Activated naive CD8-positive, alpha-beta T cell treated with anti-CD3 and anti-CD28 coated beads, Interleukin-2, amount 10 ng/mL, durations not matched to agents 7 days and 5 days (primary cell): ENCODE data around the gene GAS5. TPM values are rescaled to one million over a fixed set of nuclear protein-coding genes. Genes with fewer than 3 reads are reported as not detected.

ENCODE experiments used
- ATAC-seq: fragments of 150-1000 bp; cut with Tn5 transposase; one replicate; pipeline ENCODE4 v1.10.0; 2021; ENCODE audit warnings: low read depth, moderate library complexity
- POLR2A ChIA-PET: fragments of 350-600 bp; sonication (Branson Sonifier 250); formaldehyde crosslinking; loops from one replicate; lab custom pipeline; 2021; ENCODE audit warnings: antibody characterized with exemption; lab: Charles Lee
- DNase-seq: peaks from one replicate; pipeline ENCODE4 v3.0.0; 2021
- H3K27ac Mint-ChIP-seq: one replicate; pipeline ENCODE4 v1.8.0; 2022; ENCODE audit warnings: mild to moderate bottlenecking, mixed read lengths
- H3K27me3 Mint-ChIP-seq: one replicate; pipeline ENCODE4 v1.8.0; 2022; ENCODE audit warnings: mild to moderate bottlenecking, moderate library complexity, mixed read lengths
- H3K36me3 Mint-ChIP-seq: one replicate; pipeline ENCODE4 v1.8.0; 2021; ENCODE audit warnings: mild to moderate bottlenecking, mixed read lengths
- H3K4me1 Mint-ChIP-seq: one replicate; pipeline ENCODE4 v1.8.0; 2021; ENCODE audit warnings: mixed read lengths
- H3K4me3 Mint-ChIP-seq: one replicate; pipeline ENCODE4 v1.8.0; 2022; ENCODE audit warnings: mild to moderate bottlenecking, moderate library complexity, mixed read lengths
- H3K9me3 Mint-ChIP-seq: one replicate; pipeline ENCODE4 v1.8.0; 2021; ENCODE audit warnings: mixed read lengths
- total RNA-seq, 2 experiments: library from RNA; stranded (reverse); gene quantifications; one replicate each; pipeline ENCODE4 v1.2.3, GENCODE V29; 2021

GAS5 gene
- 100 to 1,000 TPM; 421 to 434 TPM for total RNA-seq

DNA sequence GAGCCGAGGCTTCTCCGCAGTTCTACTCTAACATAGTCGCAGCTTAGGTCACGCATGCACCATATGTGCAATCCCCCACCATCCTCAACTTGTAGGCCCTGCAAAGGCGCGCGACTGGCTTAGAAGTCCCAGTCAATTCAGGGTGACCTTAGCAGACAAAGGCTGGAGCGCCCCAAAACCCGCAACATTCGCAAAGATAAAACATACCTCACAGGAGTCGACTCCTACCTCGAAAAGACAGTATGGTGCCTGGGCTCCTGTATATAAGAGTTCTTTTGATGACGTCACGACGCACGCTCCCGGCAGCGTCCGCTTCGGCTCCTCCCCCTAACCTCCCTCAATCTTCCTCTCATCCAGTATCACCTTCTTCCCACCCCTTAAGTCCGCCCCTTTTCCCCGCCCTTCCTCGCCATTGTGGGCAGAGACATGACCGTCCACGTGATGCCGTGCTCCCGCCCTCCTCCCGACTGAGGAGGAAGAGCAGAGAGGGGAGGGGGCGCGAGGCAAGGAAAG lies at the start of gene GAS5:
Gene GAS5, minus strand, starts transcription at position 237 of the 513 bp plus-strand sequence.
- peak; percentile 79 for ATAC-seq
- H3K36me3 Mint-ChIP-seq = peaks cover 52% of the 10 kb centered on the region
- peak; percentile 95 for DNase-seq
- no peaks in the 10 kb centered on the region for H3K27me3 Mint-ChIP-seq
- H3K9me3 Mint-ChIP-seq = no peaks in the 10 kb centered on the region
- POLR2A ChIA-PET = interaction anchor here (0.6 to 2.3 kb wide), 18 partner anchors 10 to 1335 kb away, joined by 3 to 33 read pairs (median 4); partner anchors contain the start of genes CENPL, DARS2, KLHL20 and PRDX6
- H3K4me3 Mint-ChIP-seq = peak within 1 kb of the TSS; percentile 97
- H3K4me1 Mint-ChIP-seq = peaks cover 57% of the 10 kb centered on the region
- H3K27ac Mint-ChIP-seq = peak within 1 kb of the TSS; percentile 95

DNA sequence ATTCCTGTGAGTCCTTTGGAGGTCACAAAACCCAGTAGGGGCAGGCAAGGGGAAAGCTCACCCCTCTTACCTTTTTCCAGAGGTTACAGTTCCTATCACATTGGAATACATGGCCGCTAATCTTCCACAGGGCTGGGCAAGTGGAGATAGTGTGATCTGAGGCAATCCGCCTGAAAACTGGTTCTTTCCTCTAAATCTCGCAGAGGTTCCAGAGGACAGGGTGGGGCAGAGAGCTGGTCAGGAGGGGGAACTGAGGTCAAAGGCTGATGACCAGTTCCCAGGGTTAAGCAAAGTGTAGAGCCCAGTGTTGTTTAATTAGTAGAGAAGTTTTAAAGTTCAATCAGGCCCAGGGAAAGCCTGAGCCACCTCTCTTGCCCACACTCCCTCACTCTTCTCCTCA lies 49.4 kb upstream of the GAS5 start, which contains the start of gene SERPINC1:
Gene SERPINC1, minus strand, starts transcription at position 179 of the 400 bp plus-strand sequence. Its CDS starts 68 bp downstream, at position 111.
- Mint-ChIP-seq H3K9me3 (peaks cover 3% of the 10 kb centered on the region), H3K27me3 (peaks cover 7% of the 10 kb centered on the region), H3K36me3 (no peaks in the 10 kb centered on the region), H3K4me3 (no peak within 1 kb of the TSS), H3K27ac (no peak within 1 kb of the TSS), H3K4me1 (no peaks in the 10 kb centered on the region)
- ATAC-seq (no peak), DNase-seq (no peak)
- POLR2A ChIA-PET = no interaction called here

DNA sequence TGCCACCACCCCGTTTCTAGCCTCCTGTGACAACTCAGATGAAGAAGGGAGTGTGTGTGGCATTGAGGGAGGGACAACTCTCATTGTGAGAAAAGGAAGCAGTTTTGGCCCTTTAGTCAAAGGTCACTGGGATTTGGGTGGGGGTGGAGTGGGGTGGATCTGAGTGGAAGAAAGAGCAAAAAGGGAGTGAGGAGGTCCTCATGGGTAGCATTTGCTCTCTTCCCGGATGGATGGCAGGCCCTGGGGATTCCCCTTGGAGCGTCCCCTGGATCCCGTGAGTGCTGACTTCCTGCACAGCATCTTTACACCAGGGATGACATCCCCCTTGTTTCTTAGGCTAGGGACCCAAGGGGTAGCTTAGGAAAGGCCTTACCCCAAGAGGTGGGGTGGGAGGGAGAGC lies 48.9 kb upstream of the GAS5 start:
- H3K27ac Mint-ChIP-seq = no peak overlapping the region
- DNase-seq = no peak
- H3K9me3 Mint-ChIP-seq = peaks cover 3% of the 10 kb centered on the region
- H3K27me3 Mint-ChIP-seq = peaks cover 11% of the 10 kb centered on the region
- POLR2A ChIA-PET = no interaction called here
- ATAC-seq = no peak
- no peaks in the 10 kb centered on the region for H3K4me1 Mint-ChIP-seq
- H3K36me3 Mint-ChIP-seq = no peaks in the 10 kb centered on the region
- no peak overlapping the region for H3K4me3 Mint-ChIP-seq

DNA sequence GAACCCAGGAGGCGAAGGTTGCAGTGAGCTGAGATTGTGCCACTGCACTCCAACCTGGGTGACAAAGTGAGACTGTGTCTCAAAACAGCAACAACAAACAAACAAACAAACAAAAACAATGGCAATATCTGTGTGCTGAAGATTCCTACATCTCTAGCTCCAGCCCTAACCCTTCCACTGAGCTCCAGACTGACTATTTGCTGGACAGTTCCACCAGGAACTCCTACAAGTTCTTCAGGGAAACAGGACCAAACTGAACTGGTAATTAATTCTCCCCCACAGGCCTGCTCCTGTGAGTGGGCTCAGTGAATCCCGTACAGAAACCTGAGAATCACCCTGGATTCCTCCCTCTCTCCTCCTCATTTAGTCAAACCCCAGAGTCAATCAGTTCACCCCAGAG lies 47.8 kb upstream of the GAS5 start:
- no peak overlapping the region for H3K4me3 Mint-ChIP-seq
- no peaks in the 10 kb centered on the region for H3K4me1 Mint-ChIP-seq
- peaks cover 3% of the 10 kb centered on the region for H3K9me3 Mint-ChIP-seq
- POLR2A ChIA-PET = no interaction called here
- H3K27ac Mint-ChIP-seq = no peak overlapping the region
- no peak for ATAC-seq
- no peak for DNase-seq
- H3K27me3 Mint-ChIP-seq = peaks cover 11% of the 10 kb centered on the region
- H3K36me3 Mint-ChIP-seq = no peaks in the 10 kb centered on the region

DNA sequence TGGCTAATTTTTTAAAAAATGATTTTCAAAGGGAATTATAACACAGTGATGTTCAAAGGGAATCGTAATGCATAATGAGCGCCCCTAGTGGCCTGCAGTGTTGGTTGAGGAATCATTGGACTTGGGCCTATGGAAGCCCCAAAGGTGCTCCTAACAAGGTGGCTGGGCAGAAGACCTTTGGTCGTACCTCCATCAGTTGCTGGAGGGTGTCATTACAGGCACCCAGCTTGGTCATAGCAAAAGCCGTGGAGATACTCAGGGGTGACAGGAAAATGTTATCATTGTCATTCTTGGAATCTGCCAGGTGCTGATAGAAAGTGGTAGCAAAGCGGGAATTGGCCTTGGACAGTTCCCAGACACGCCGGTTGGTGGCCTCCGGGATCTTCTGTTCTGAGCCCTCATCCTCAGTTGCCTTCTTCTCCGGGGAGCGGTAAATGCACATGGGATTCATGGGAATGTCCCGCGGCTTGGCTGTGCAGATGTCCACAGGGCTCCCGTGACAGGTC lies 46.6 kb upstream of the GAS5 start:
- ATAC-seq (no peak), DNase-seq (no peak)
- Mint-ChIP-seq H3K36me3 (no peaks in the 10 kb centered on the region), H3K27me3 (peaks cover 9% of the 10 kb centered on the region), H3K4me3 (no peak overlapping the region), H3K4me1 (no peaks in the 10 kb centered on the region), H3K9me3 (peaks cover 3% of the 10 kb centered on the region), H3K27ac (no peak overlapping the region)
- POLR2A ChIA-PET = no interaction called here

DNA sequence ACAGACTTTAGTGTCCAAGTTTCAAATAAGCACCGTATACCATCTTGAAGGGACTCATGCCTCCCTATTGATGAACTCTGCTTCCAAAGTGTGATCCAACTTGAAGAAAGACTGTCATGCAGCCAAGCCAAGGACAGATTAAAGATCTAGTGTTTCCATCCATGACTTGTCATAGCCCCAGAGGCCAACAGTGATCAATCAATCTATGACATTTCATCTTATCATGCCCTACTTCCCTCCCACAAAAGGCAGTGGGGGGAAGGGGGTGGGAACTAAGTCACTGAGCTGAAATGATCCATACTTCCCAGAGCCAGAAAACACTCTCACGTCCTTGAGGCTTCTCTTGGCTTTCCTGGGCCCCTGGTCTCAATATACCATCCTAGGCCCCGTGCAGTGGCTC lies 45.3 kb upstream of the GAS5 start:
- POLR2A ChIA-PET = interaction anchor here (0.6 kb wide), 1 partner anchor 263 kb away, joined by 6 read pairs; no protein-coding TSS in a partner anchor
- H3K4me1 Mint-ChIP-seq = no peaks in the 10 kb centered on the region

DNA sequence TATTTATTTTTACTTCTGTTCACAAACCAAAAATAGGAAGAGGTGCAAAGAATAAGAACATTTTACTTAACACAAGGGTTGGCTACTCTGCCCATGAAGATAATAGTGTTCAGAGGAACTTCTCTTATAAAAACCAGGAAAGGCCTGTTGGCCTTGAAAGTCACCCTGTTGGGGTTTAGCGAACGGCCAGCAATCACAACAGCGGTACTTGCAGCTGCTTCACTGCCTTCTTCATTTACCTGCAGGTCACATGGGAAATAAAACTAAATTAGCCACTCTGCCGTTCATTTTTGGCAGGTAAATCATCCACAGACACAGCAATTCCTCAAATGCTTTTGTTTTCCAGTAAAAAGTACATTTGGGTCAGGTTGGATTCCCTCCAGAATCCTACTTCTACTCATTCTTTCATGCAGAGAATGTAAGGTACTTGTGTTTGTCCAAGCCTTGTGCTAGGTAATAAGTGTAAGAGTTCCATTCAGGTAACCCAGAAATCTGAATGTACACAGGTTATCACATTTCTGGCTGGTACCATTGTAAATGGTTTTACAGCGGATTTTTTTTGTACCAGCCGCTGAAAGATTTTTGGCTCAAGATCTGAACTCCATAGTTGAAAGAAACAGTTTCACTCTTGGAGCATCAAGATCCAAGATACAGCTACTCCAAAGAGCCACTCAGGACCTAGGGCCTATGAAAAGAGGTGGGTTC lies 36.2 kb upstream of the GAS5 start:
- POLR2A ChIA-PET = no interaction called here
- Mint-ChIP-seq H3K27me3 (no peaks in the 10 kb centered on the region), H3K9me3 (peaks cover 2% of the 10 kb centered on the region), H3K4me3 (no peak overlapping the region), H3K27ac (no peak overlapping the region), H3K36me3 (no peaks in the 10 kb centered on the region), H3K4me1 (no peaks in the 10 kb centered on the region)
- ATAC-seq (no peak), DNase-seq (no peak)

More for the DNA sequence above, 45.3 kb upstream of the GAS5 start:
- Mint-ChIP-seq H3K9me3 (peaks cover 5% of the 10 kb centered on the region), H3K27ac (no peak overlapping the region), H3K36me3 (no peaks in the 10 kb centered on the region), H3K4me3 (no peak overlapping the region), H3K27me3 (peaks cover 9% of the 10 kb centered on the region)
- DNase-seq = no peak
- no peak for ATAC-seq

DNA sequence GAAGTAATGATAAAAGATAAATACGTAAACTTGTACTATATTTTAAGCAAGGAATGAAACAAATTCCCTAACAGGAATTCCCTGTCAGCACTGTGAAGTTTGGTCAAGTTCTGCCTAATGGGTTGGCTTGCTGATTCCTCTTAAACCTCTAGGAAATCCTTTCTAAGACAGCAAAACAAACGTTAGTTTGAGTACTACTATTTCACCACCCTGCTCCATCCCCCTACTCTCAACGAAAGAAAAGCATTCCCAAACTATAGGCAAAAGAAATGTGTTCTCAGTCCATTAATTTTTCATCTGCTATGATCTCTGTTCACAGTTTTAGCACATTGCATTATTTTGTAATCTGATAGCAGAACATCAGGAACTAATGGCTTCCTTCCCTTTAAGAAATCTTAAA lies 33.2 kb upstream of the GAS5 start:
- H3K36me3 Mint-ChIP-seq = peaks cover 5% of the 10 kb centered on the region
- no peak for ATAC-seq
- H3K4me1 Mint-ChIP-seq = no peaks in the 10 kb centered on the region
- POLR2A ChIA-PET = no interaction called here
- H3K9me3 Mint-ChIP-seq = peaks cover 2% of the 10 kb centered on the region
- no peak overlapping the region for H3K27ac Mint-ChIP-seq
- no peaks in the 10 kb centered on the region for H3K27me3 Mint-ChIP-seq
- no peak overlapping the region for H3K4me3 Mint-ChIP-seq
- DNase-seq = no peak

DNA sequence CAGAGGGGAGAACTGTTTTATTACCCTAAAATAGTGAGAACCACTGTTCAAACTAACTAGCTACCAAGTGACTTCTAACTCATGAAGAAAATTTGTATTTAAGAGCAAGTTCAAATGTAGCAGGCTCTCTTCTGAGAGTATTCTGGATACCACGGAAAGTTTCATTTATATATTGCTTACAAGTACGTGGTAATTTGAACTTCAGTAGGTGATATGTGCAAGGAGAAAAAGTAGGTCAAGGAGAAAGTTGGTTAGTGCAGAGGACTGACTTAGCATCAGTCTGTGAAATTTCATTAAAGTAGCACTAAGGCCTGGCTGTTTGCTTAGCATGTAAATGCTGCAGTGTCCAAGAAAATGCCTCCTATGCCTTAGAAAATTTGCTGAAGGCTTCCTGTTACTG lies 32.6 kb upstream of the GAS5 start:
- DNase-seq = no peak
- Mint-ChIP-seq H3K4me3 (no peak overlapping the region), H3K36me3 (peaks cover 8% of the 10 kb centered on the region), H3K27me3 (no peaks in the 10 kb centered on the region), H3K9me3 (no peaks in the 10 kb centered on the region), H3K27ac (no peak overlapping the region), H3K4me1 (no peaks in the 10 kb centered on the region)
- POLR2A ChIA-PET = no interaction called here
- ATAC-seq = no peak

DNA sequence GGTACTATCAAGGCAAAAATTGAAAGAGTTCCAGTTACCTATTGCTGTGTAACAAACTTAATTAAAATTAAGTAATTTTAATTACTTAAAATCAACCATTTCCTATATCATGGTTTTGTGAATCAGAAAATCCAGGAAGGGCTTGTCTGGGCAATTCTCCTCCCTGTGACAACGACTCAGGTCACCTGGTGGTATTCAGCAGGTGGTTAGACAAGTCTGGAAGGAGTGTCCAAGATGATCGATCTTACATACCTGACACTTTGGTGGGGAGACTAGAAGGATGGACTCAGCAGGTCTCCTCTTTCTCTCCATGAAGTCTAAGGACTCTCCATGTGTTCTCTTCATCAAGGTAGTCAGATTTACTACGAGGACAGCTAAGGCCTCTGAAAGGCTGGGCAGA lies 26.4 kb upstream of the GAS5 start:
- POLR2A ChIA-PET = no interaction called here
- Mint-ChIP-seq H3K36me3 (peaks cover 31% of the 10 kb centered on the region), H3K27me3 (no peaks in the 10 kb centered on the region), H3K27ac (no peak overlapping the region), H3K9me3 (no peaks in the 10 kb centered on the region), H3K4me3 (no peak overlapping the region), H3K4me1 (no peaks in the 10 kb centered on the region)
- no peak for DNase-seq
- no peak for ATAC-seq

DNA sequence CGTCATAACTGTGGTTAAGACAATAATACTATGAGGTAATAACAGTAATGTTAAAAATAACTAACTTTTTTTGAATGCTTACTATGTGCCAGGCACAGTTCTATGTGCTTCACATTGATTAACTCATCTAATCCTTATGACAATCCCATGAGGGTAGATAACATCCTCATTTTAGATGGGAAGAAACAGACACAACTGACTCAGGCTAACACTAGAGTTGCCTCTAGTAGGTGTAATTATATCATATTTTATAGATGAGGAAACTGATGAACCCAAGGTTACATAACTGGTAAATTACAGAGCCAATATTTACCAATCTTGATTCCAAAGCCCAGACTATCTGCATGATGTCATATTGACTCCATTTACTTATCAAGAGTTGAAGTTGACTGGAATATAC lies 25.8 kb upstream of the GAS5 start:
- no peak for DNase-seq
- Mint-ChIP-seq H3K36me3 (peaks cover 33% of the 10 kb centered on the region), H3K4me3 (no peak overlapping the region), H3K27ac (no peak overlapping the region), H3K9me3 (no peaks in the 10 kb centered on the region), H3K27me3 (no peaks in the 10 kb centered on the region), H3K4me1 (no peaks in the 10 kb centered on the region)
- ATAC-seq = no peak
- POLR2A ChIA-PET = no interaction called here

DNA sequence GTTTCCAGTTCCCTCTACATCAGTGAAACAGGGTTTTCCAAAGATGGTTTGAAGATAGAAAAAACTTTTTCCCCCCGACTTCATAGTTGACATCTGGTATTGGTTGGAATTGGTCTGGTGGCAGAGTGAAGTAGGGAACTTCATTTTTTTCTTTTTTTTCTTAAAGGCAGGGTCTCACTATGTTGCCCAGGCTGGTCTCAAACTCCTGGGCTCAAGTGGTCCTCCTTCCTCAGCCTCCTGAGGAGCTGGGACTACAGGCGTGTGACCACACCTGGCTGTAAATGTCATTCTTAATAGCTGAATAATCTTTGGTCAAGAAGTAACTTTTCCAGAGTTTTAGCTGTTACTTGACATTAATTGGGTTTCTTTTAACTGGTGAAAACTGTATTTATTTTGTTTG lies 22.1 kb upstream of the GAS5 start:
- no peaks in the 10 kb centered on the region for H3K9me3 Mint-ChIP-seq
- peaks cover 7% of the 10 kb centered on the region for H3K4me1 Mint-ChIP-seq
- H3K27me3 Mint-ChIP-seq = no peaks in the 10 kb centered on the region

DNA sequence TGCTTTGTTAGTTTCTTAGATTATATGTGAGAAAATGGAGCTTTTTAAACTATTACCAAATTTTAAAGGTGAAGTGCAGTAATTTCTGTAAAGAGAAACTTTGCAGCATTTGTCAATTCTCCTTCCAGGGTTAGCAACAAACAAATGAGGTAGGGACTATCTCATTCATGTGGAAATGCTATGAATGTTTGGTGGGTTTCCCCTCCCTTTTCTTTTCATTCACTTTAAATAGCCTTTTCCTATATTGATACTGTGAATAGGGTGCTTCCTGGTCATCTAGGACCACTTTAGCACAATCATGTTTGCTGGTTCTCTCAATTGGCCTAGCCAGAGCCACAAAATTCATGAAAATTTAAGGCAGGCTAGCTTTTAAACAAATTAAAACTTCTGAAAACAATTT lies 21.0 kb upstream of the GAS5 start:
- no peak overlapping the region for H3K4me3 Mint-ChIP-seq
- ATAC-seq (no peak), DNase-seq (no peak)
- H3K27ac Mint-ChIP-seq = no peak overlapping the region
- H3K9me3 Mint-ChIP-seq = no peaks in the 10 kb centered on the region
- H3K4me1 Mint-ChIP-seq = peaks cover 7% of the 10 kb centered on the region
- POLR2A ChIA-PET = no interaction called here
- H3K27me3 Mint-ChIP-seq = no peaks in the 10 kb centered on the region
- peaks cover 38% of the 10 kb centered on the region for H3K36me3 Mint-ChIP-seq

More for the DNA sequence above, 22.1 kb upstream of the GAS5 start:
- peaks cover 45% of the 10 kb centered on the region for H3K36me3 Mint-ChIP-seq
- H3K4me3 Mint-ChIP-seq = no peak overlapping the region
- ATAC-seq (no peak), DNase-seq (no peak)
- POLR2A ChIA-PET = no interaction called here
- H3K27ac Mint-ChIP-seq = no peak overlapping the region

DNA sequence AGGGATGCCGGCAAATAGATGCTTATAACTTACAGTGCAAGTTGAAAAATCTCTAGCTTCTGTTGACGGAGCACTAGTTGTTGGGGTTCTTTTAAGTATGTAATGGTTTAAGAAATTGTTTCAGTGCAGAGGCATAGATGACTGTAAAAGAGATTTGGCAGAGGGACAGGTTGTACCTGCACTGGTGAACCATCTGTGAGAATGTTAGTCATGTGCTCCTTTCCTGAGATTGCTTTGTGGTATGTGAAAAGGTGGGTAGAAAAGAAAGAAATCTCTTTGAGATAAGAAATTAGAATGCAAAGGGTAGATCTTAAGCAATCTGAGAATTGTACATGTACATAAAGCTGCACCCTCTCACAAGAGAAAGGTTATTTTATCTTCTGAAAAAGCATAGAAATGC lies 19.8 kb upstream of the GAS5 start:
- POLR2A ChIA-PET = no interaction called here
- H3K9me3 Mint-ChIP-seq = no peaks in the 10 kb centered on the region
- no peaks in the 10 kb centered on the region for H3K27me3 Mint-ChIP-seq
- H3K4me3 Mint-ChIP-seq = no peak overlapping the region
- H3K27ac Mint-ChIP-seq = no peak overlapping the region
- ATAC-seq (no peak), DNase-seq (no peak)
- H3K36me3 Mint-ChIP-seq = peaks cover 36% of the 10 kb centered on the region
- H3K4me1 Mint-ChIP-seq = peaks cover 7% of the 10 kb centered on the region
